Measurements from ENCODE around the gene PHF20.

DNA sequence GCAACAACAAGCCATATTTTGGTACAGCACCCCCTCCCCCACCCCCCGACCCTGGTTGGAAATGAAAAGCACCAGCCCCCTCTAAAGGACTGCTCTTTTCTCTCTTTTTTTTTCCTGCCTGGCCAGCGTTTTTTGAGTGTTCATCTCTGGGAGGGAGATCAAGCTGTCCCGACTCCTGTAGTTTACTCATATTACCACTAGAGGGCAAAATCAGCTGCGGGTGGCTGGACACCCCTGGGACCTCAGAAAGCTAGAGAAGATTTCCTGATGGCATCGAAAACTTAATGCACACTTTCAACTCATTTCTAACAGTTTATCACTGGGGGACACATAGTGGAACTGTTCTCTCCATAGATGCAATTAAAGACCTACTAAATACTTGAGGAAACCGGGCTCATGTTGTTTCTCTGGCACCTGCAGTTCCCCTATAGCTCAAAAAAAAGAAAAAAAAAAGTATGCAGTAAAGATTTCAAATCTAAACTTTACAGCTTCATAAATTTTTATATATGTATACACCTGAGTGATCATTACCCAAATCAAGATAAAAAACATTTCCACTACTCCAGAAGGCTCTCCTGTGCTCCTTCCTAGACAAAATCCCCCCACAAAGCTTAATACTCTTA, 221.0 kb downstream of the PHF20 start:
- TF ChIP-seq, protein P1, sequence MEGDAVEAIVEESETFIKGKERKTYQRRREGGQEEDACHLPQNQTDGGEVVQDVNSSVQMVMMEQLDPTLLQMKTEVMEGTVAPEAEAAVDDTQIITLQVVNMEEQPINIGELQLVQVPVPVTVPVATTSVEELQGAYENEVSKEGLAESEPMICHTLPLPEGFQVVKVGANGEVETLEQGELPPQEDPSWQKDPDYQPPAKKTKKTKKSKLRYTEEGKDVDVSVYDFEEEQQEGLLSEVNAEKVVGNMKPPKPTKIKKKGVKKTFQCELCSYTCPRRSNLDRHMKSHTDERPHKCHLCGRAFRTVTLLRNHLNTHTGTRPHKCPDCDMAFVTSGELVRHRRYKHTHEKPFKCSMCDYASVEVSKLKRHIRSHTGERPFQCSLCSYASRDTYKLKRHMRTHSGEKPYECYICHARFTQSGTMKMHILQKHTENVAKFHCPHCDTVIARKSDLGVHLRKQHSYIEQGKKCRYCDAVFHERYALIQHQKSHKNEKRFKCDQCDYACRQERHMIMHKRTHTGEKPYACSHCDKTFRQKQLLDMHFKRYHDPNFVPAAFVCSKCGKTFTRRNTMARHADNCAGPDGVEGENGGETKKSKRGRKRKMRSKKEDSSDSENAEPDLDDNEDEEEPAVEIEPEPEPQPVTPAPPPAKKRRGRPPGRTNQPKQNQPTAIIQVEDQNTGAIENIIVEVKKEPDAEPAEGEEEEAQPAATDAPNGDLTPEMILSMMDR (IDR thresholded peaks at IDR 0.05; ENCODE audit: insufficient read depth, low read depth, low read length): peak; percentile 88
- no peak for TF ChIP-seq EZH2 (IDR thresholded peaks at IDR 0.05; ENCODE audit: insufficient read depth, low read length)

Data from astrocyte (in vitro differentiated cells and primary cell).